ENCODE results near the gene ELL.

GRCh38 chr19:18424890-18425514 lies 96.9 kb downstream of the ELL start:
- TF ChIP-seq, protein P1, sequence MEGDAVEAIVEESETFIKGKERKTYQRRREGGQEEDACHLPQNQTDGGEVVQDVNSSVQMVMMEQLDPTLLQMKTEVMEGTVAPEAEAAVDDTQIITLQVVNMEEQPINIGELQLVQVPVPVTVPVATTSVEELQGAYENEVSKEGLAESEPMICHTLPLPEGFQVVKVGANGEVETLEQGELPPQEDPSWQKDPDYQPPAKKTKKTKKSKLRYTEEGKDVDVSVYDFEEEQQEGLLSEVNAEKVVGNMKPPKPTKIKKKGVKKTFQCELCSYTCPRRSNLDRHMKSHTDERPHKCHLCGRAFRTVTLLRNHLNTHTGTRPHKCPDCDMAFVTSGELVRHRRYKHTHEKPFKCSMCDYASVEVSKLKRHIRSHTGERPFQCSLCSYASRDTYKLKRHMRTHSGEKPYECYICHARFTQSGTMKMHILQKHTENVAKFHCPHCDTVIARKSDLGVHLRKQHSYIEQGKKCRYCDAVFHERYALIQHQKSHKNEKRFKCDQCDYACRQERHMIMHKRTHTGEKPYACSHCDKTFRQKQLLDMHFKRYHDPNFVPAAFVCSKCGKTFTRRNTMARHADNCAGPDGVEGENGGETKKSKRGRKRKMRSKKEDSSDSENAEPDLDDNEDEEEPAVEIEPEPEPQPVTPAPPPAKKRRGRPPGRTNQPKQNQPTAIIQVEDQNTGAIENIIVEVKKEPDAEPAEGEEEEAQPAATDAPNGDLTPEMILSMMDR (IDR thresholded peaks at IDR 0.05) = no peak
- no peak for TF ChIP-seq POLR2AphosphoS5 (IDR thresholded peaks at IDR 0.05)
